Activated CD4-positive, alpha-beta T cell treated with anti-CD3 and anti-CD28 coated beads, Interleukin-2, amount 50 U/mL, for 48 hours (primary cell): ENCODE measurements around the gene LCE3E.
"Not testable (repeated sequence)": the region's sequence is repeated elsewhere in the genome, so short reads cannot be mapped to it uniquely, and the experiment has no call there.

Experiments
- DNase-seq, 2 experiments: peaks; one replicate each; pipeline ENCODE4 v3.0.0-alpha.2; 2020

The LCE3E gene, protein sequence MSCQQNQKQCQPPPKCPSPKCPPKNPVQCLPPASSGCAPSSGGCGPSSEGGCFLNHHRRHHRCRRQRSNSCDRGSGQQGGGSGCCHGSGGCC

DNA sequence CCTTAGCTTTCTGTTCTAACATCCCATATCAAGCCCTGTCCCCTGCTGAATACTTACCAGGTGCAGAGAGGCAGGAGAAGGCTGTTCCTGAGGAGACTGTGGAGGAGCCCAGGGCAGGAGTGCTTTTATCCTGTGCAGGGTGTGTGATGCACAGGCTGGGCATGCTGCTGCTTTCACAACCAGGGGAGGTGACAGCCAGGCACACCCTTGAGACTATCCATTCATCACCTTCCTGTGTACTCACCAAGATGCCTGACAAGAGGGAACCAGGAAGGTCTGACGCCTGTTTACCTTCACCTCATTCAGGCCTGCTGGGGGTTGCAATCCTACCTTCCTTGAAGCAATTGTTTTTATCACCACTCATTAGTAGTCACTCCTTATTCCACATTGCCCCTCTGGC is at the start of gene LCE3E:
LCE3E (minus strand) TSS at position 100 of the 400 bp plus-strand sequence. CDS start 572 bp downstream, outside the sequence.
- no peak for DNase-seq

DNA sequence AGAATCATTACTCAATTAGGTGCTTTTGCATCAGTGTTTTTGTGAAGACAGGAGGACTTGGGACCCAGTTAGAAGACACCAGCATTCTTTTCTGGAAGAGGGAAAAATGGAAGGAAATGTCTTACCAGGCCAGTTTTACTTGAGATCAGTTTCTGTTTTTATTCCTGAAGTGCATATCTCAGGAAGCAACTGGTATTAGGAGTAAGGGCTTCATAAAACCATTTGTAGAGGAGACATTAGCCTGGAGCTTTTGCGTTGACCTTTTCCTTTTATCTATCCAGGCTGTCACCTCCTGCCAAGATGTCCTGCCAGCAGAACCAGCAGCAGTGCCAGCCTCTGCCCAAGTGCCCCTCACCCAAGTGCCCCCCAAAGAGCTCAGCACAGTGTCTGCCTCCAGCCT is 46.9 kb upstream of the LCE3E start, which contains the start of gene LCE3B:
LCE3B (plus strand) TSS at position 301 of the 400 bp plus-strand sequence; CDS start at position 301, 0 bp downstream.
- DNase-seq = no peak

GRCh38 chr1:152599934-152600333 is 33.4 kb upstream of the LCE3E start, which contains the start of gene LCE3C:
Gene LCE3C (plus strand): TSS chr1:152600234. CDS start chr1:152600732, 498 bp downstream.
- no peak for DNase-seq

DNA sequence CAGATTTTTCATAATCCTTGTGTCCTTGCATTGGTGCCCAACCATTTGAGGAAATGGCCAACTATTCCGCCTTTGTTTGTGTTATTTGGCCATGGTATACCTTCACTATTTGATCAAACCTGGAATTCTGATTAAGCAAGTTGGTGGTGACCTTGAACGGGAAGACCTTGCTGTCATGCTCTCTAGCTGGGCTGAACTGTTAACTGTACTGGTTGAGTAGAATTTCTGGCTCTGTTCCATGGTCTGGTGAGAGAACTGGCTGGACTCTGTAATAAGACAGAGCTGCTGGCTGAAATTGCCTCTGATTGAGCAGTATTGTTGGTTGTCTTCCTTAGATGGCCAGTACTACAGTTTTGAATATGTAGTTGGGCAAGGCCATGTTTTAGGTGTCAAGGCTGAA is 30.4 kb upstream of the LCE3E start:
- no peak for DNase-seq

DNA sequence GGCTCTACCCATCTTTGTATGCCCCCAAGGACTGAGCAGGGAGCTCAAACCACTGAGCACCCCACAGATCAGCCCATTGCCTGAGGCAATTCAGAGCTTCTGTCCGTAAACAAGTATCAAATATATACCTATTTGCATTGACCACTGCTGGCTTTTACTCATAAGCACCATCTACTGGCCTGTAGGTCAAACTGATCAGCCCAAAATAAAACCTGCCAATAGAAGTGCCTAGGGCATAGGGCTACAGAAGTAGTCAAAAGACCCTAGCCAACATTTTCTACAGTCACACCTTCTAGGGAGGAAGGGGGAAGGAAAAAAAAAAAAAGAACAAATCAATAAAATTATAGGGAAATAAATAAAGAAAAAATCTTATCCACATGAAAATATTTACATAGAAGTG is 19.0 kb upstream of the LCE3E start:
- DNase-seq = no peak

- DNase-seq = no peak
These were observed 16.1 kb upstream of the LCE3E start for GRCh38 chr1:152582647-152583046.

DNA sequence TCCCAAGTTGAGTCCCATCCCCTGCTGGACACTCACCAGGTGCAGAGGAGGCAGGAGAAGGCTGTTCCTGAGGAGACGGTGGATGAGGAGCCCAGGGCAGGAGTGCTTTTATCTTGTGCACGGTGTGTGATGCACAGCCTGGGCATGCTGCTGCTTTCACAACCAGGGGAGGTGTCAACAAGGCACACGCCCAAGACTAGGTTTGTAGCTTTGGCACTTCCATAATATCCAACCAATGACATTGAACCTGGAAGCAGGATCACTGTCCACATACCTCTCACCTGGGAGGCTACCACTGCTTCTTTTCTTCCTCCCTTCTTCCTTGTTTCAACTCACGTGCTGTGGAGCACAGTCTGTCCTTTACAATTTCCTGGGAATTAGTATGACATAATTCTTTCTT is 13.9 kb upstream of the LCE3E start, which contains the start of gene LCE3D:
LCE3D (minus strand) TSS at position 84 of the 400 bp plus-strand sequence. CDS start 580 bp downstream, outside the sequence.
- DNase-seq = no peak

GRCh38 chr1:152579526-152579925 is 12.9 kb upstream of the LCE3E start:
- not testable (repeated sequence) for DNase-seq

DNA sequence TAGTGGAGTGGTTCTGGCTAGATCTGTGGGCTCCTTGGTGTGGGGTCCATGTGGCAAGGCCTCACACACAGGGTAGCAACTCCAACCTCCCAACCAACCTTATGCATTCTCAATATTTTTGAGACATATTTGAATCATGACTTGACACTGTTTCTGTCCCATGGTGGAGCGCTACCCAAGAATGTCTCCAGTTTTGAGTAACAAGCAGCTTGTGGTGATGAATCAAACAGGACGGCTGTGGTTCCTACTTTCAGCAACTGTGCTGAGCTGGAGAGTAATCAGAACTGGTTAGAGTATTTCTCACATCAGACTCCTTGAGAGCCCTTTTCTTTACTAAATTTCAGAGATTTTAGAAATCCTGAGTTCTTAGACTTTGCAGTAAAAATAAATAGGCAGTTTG is 10.6 kb upstream of the LCE3E start:
- DNase-seq = peak in 1 of 2 experiments; percentile 19

DNA sequence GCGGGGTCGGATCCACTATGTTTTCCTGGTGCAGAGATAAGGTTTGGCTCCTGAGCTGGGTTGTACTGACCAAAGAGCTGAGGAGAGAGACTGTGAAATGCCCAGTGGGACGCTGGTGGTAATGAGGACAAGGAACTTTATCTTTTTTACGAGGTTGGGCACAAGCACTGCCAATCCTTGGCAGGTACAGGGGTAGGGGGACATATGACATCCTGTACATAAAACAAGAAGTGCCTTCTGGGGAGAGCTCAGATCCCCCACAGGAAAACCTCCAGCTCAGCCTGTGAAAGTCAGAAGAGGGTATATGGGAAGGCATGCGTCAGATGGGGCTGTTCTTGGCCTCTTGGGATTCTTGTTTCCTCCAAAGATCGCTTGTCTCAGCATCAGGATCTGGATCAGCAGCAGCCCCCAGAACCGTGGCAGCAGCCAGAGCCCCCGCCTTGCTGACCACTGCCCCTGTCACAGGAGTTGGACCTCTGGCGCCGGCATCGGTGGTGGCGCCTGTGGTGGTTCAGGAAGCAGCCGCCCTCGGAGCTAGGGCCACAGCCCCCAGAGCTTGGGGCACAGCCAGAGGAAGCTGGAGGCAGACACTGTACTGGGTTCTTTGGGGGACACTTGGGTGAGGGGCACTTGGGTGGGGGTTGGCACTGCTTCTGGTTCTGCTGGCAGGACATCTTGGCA is 905 bp downstream of the LCE3E start:
- no peak for DNase-seq

DNA sequence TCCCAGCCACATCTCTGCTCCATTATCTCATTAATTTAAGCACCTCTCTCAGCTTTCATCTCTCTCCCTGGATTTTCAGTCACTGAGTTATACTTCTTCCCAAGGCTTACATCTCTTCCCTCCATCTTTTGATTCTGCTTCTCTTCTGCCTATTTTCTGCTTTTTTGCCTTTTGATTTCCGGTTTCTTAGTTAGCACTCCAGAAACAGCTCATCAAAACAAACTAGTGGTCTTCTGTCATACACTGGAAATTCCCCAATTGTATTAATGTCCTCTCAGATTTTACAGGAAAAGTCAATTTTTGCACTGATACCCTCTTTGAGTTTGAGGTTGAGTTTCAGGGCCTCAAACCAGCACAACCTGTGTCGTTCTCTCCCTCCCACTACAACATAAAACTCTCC is 1.5 kb downstream of the LCE3E start:
- no peak for DNase-seq

- not testable (repeated sequence) for DNase-seq
These were observed 18.2 kb downstream of the LCE3E start for GRCh38 chr1:152548358-152548757.

GRCh38 chr1:152546704-152547103 is 19.9 kb downstream of the LCE3E start:
- DNase-seq = no peak

- no peak for DNase-seq
These were observed 22.8 kb downstream of the LCE3E start for GRCh38 chr1:152543820-152544219.

- DNase-seq = no peak
These were observed 26.7 kb downstream of the LCE3E start for GRCh38 chr1:152539901-152540300.

DNA sequence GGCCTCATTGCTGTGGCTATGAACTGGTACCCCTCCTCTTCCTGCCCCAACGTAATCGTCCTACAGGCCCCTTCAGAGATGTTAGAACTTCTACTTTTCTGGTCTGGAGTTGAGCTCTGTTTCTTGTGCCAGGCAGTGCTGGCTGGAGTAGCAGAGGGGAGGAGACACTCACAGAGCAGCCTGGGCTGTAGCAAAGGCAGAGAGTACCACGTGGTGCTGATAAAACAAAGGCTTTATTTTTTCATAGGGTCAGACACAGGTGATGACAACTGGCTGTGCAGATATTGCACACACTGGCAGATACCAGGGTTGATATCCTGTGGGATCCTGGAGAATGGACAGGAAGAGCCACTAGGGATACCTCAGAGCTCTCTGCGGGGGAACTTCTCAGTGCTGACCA is 29.1 kb downstream of the LCE3E start:
- no peak for DNase-seq

DNA sequence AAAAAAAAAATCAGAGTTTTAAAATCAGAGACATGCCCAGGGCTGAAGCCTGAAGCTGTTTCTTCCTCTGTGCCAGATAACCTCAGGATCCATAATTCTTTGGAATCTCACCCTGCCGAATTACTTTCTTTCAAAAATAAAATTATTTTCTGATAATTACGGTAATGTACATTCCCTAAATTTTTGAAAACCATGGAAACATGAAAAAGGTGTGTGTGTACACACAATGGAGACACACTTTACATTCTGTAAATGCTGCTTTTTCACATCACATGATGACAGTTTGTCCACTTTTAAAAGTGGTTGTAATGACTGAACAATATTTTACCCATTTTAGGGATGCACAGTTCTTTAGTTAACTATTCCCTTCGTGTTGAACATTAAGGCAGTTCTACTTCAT is 30.8 kb downstream of the LCE3E start:
- DNase-seq = no peak

DNA sequence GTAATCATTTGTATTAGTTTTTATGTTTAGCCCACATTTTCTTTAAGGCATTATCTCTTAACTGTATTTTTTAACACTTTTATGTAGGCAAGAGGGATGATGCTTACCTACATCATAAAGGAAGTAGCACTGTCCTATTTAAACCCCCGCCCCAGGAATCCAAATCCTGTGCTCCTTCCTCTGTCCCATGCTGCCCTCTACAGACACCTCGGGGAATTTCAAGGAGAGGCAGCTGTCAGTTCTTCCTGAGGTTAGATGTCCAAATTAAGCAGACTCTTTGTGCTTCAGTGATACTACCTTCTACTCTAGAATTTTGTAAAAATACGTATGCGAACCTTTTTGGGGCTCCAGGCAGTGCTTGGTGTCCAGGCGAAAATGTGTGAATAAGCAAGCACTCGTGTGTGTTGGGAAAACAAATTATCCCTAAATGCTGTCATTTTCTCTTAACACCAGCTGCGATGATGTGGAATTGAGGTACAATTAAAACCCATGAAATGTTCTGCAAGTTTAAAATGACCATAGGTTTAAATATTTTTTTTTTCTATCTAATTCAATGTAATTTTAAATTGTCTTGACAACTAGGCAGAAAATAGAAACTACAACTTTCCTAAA is 33.1 kb downstream of the LCE3E start:
- DNase-seq = peak; percentile 60 to 67

DNA sequence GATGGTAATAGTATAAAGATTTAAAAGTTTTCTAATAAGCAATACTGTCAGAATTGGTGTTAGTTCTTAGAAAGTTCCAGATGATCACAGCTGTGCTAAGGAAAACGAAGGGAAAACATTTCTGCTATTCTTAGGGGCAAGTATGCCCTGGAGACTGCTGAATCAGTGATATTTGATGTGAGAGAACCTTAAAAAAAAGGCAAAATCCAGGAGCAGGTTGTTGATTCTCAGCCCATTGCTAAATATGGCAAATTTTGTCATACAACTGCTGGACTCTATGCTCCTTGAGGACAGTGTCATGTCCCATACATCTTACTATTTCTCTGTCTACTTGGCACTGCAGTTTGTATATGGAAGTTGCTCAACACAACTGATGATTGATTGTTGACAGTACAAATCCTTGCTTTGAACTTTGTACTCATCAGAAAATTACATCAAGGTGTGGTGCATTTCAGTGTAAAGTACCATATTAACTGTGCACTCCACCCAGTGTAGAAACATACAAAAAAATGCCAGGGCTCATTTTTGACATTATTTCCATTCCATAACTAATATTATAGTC is 41.4 kb downstream of the LCE3E start:
- no peak for DNase-seq

- no peak for DNase-seq
These were observed 46.0 kb downstream of the LCE3E start for GRCh38 chr1:152520561-152521090.

- no peak for DNase-seq
These were observed 46.7 kb downstream of the LCE3E start for GRCh38 chr1:152519851-152520250.

DNA sequence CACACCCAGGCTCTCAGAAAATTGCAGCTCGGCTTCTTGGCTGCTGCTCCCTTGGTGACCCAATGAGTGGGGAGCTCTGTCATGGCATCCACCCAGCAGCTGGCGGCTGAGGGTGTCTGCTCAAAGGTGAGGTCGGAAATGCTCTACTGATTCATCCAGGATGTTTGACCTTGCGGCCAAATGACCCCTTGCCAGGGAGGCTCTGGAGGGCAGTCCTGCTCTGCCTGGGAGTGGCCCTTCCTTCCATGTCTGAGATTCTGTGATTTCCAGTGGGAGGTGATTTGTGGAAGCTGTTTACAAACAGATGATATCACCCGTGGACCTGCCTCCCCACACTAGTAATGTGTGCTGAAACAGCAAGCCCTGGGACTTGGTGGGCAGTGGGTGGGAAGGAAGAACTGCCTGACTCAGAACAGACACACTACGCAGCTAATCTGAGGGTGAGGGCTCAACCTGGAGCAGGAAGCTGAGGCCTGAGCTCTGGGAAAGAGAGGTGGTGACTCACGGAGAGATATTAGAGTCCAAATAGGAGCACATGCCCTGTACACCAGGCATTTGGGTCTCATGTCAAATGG is 49.3 kb downstream of the LCE3E start:
- DNase-seq = no peak

- no peak for DNase-seq
These were observed 50.5 kb downstream of the LCE3E start for GRCh38 chr1:152516082-152516481.
